HG02884 (cell line): ENCODE data around the gene RBM4.
"Not testable (repeated sequence)": the region's sequence is repeated elsewhere in the genome, so short reads cannot be mapped to it uniquely, and the experiment has no call there.

Experiments used
- ATAC-seq: cut with Tn5 transposase; IDR thresholded peaks from one replicate; pipeline ENCODE4 v1.9.1; 2021; ENCODE audit warnings: mild to moderate bottlenecking, moderate library complexity; ENCODE audit not compliant: unreplicated experiment

RBM4 gene

DNA sequence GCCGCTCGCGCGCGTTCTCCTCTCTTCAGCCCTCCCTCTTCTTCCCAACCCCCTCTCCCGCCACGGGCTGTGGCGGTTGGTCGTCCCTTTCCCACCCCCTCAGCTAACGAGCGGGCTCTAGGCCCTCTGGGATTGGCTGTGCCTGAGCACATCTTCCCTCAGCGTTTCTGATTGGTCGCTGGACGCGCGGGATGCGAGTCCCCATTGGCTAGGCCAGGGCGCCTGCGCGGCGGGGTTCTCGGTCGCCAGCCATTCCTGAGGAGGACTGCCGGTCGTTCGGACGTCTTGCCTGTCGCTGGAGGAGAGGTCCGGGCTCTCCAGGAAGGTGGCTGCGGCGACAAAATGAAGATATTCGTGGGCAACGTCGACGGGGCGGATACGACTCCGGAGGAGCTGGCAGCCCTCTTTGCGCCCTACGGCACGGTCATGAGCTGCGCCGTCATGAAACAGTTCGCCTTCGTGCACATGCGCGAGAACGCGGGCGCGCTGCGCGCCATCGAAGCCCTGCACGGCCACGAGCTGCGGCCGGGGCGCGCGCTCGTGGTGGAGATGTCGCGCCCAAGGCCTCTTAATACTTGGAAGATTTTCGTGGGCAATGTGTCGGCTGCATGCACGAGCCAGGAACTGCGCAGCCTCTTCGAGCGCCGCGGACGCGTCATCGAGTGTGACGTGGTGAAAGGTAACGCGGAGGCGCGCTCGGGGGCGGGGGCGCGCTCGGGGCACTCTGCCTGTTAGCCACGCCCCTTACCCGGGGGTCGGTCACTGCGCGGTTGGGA is 21.9 kb upstream of the RBM4 start, which contains the start of gene RBM14:
TSS of gene RBM14 (plus strand) at position 252 of the 776 bp plus-strand sequence. CDS start at position 343, 91 bp downstream.
- ATAC-seq: peak; percentile 90

DNA sequence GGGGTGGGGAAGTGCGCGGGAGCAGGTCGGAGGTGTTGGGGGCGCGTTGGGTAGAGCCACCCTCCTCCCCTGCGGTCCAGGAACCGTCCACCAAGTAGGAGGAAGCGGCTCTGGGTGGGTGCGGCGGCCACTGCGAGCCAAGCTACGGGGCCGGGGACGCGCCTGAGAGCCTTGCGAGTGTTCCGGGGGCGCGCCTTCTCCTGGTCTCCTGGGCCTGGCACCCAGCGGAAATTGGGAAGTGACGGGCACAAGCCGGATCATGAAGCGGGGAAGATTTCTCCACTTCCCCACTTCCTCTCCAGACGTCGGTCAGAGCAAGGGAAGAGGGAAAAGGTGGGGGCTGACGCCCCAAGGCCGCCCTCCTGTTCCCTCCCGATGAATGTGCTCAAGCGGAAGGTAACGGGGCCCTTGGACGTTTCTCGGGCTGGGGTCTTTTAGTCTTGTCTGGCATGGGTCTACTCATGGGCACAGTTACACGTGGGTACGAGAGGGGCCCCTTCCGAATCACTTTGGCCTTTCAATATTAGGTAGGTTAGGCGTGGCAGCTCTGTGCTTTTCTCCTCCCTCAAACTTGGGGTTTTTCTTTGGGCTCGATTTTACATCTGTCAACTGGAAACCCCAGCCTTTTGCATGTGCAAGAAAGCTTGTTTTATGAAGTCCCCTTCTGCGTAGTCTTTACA is 21.2 kb upstream of the RBM4 start:
- no peak for ATAC-seq

DNA sequence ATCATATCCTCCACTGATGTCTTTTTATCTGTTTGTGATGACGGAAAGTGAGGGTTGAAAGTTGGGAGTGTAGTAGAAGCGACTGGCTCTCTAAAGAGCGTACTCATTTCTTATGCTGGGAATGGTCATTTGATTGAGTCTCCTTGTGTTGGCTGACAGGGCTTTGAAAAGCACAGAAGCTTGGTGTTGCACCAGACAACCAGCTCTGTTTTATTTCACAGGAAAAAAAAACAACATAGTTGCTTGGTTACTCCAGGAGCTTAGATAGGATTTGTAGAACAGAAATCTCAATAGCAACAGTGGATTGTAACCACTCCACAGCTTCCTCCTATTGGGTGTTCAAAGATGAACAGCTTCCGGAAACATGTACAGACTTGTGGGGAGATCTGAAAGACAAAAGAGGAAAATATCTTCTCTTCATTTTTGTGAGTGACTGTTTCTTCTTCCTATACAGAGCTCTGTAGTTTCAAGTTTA is 19.4 kb upstream of the RBM4 start:
- ATAC-seq: no peak

DNA sequence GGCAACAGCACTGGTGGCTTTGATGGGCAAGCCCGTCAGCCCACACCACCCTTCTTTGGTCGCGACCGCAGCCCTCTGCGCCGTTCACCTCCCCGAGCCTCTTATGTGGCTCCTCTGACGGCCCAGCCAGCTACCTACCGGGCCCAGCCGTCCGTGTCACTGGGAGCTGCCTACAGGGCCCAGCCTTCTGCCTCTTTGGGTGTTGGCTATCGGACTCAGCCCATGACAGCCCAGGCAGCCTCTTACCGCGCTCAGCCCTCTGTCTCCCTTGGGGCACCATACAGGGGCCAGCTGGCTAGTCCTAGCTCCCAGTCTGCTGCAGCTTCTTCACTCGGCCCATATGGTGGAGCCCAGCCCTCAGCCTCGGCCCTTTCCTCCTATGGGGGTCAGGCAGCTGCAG is 14.1 kb upstream of the RBM4 start:
- no peak for ATAC-seq

DNA sequence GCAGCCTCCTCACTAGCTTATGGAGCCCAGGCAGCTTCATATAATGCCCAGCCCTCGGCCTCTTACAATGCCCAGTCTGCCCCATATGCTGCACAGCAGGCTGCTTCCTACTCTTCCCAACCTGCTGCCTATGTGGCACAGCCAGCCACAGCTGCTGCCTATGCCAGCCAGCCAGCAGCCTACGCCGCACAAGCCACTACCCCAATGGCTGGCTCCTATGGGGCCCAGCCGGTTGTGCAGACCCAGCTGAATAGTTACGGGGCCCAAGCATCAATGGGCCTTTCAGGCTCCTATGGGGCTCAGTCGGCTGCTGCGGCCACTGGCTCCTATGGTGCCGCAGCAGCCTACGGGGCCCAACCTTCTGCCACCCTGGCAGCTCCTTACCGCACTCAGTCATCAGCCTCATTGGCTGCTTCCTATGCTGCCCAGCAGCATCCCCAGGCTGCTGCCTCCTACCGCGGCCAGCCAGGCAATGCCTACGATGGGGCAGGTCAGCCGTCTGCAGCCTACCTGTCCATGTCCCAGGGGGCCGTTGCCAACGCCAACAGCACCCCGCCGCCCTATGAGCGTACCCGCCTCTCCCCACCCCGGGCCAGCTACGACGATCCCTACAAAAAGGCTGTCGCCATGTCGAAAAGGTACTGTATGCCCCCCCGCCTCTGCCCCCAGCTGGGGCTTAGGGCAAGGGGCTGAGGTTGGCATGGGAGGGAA is 13.3 kb upstream of the RBM4 start:
- ATAC-seq: no peak

DNA sequence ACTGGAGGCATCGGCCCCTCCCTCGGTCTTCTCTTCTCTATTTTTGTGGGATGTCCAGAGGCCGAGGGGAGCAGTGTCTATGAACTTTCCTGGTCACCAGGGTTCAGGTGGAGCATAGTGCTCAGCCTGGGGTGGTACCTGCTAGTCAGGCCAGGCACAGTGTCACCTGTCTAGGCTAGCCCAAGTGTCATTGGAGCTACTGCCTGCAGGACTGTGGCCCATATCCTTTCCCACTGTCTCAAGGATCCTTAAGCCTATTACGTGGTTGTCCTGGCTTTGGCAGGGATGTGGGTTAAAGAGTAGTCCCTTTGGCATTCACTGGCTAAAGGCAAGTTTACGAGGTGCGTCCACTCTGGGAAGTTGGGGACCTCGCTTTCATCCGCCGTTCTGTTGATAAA is 12.8 kb upstream of the RBM4 start:
- no peak for ATAC-seq

DNA sequence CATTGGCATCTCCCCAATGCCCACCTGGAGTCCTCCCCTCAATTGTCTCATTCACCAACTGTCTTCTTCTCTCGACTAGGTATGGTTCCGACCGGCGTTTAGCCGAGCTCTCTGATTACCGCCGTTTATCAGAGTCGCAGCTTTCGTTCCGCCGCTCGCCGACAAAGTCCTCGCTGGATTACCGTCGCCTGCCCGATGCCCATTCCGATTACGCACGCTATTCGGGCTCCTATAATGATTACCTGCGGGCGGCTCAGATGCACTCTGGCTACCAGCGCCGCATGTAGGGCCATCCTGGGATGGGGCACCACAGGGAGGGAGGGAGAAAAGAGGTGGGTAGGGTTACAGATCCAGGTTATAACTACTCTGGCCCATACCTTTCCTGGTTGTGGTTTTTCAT is 12.1 kb upstream of the RBM4 start:
- no peak for ATAC-seq

DNA sequence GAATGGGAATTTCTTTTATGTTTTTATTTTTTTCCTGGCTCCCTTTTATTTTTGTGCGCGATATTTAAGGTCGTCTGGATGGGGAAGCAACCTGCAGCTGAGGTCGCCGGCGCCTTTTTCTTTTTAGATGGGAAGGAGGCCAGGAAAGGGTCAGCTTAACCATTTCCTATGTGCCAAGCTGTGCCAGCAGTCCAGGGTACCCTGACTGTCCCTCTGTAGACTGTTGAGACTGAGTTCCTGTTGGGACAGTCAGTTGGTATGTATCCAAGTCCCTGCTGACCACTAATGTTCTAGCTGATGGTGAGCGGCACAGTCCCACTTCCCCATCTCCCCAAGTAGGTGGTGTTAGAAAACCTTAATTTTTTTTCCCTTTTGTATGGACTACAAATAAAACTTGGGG is 11.6 kb upstream of the RBM4 start:
- ATAC-seq: no peak

DNA sequence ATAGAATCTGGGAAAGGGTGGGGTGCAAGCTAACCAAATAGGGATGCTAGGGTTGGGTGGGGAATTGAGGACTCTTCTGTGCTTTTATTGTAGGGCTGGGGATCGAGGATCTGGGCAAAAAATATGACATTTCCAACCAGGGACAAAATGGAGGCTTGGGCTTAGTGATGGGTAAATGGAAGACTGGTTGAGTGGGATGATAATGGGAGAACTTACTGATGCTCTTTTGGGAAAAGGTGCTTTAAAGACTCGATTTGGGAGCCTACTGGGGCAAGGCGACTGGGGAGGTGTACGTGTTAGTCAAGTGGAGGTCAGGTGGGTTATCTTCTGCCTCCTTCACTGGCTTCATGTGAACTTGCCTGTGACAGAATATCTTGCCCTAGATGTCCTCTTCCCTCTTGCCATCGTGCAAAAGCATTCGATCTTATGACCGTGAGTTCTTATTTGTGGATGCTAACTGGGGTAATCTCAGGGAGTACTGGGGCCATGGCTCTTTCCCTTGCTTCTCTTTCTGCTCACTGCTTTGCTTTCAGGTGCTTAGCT is 10.4 kb upstream of the RBM4 start:
- ATAC-seq: no peak

DNA sequence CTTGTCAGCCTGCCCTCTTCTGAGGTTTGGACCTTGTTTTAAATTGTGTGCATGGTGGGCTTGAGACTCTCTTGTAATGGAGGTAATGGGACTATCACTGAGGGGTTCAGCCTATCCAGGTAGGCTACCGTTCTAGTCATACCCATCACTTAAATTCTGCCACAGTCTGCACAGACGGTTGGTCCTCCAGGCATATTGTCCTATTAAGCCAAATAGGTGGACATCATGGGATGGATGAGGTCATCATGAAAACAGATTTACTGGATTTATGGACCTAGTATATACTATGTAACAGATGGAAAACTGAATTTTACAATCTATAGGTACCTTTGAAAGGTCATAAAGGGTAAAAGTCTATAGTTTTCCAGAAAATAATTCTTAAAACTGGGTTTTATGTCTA is 9.1 kb upstream of the RBM4 start:
- ATAC-seq: no peak

DNA sequence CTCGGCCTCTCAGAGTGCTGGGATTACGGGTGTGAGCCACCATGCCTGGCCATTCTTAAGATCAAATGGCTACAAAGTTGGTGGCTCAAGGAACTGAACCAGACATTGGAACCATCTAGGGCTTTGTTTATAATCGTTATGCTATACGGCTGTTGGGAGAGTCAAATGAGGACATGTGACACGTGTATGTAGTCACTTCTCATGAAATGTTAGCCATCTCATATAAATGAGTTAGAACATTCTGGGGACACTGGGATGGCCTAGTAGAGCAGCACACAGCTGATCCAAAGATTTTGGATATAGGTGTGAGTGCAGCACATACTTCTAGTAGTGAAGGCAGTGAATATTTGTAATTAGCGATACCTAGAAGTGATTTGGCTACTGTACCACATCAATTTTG is 6.6 kb upstream of the RBM4 start:
- no peak for ATAC-seq

DNA sequence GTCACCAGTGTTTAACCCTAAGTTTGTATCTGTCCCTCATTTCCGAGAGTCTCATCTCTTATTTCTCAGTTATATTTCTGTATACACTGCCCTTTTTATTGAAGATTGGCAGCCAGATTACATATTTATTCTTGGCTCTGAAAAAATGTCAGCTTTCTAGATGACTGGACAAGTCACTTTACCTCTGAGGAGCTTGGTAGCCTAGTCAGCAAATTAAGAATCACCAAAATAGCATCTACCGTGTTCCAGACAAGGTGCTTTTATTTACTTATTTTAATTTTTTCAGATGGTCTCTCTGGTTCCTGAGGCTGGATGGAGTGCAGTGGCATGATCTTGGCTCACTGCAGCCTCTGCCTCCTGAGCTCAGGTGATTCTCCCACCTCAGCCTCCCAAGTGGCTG is 5.6 kb upstream of the RBM4 start:
- ATAC-seq: no peak

DNA sequence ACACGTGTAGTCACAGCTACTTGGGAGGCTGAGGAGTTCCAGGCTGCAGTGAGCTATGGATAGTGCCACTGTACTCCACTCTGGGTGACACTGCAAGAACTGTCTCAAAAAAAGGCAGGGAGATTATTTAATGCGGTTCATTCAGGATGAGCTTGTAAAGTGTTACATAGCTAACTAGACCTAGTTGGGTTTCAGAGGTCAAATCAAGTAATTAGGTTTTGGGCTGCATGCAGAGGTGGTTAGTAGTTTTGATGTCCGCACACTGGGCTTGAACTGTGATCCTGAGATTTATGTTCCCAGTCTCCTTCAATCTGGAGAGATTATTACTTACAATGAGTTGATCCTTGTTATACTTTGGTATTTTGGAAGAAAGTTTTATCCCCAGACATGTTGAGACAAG is 2.1 kb upstream of the RBM4 start:
- ATAC-seq: no peak

DNA sequence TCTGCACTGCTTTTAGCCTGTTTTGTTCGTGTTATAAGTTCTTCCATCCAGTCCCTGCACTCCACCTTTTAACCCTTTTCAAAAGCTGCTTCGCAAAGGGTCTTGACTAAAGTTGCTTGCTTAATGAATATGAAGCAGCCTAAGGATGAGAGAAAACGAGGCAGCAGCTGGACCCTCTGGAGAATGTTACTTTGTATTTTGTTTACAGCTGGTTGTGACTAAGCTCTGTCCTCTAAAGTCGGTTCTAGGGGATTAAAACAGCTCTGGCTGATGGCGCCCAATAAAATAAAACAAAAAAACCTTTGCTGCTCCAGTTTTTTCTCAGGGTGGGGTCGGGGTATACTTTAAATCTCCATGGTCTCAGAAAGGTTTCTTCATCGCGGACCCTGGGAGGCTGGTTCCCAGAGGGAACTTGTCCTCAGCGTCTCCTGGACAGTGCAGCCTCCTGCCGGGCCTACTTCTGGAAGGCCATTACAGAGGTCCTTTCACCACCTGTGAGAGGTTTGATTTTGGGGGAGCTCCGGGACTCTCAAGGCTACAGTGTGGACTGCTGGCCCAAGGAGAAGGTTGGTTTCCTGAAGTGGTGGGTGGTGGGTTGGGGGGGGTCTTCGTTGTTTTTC is 836 bp upstream of the RBM4 start:
- ATAC-seq: no peak

DNA sequence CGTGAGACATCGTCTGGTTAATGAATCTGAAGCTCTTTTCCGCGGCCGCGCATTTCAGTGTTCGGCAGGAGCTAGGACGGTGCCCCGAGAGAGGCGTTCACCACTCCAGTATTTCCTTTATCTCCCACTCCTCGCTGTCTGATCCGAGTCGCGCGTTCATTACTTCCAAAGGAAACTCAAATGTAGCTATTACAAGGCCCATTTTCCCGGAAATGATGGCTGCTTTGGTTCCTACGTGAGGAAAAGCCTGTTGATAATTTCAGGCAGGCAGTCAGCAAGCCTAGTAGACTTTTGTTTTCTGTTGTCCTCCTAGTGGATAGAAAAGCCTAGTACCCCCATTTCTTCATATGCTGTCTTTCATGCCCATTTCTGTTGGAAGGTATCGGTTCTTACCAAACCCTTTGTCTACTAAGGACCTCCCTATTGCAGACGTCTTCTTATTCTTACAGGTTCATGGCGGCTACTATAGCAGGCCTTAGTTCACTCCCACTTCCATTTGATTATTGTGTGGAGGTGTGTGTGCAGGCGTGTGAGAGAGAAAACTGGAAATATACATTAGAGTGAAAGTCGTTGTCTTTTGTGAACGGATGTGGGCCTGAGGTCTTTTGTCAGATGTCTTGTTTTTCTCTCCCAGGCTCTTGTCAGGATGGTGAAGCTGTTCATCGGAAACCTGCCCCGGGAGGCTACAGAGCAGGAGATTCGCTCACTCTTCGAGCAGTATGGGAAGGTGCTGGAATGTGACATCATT is 737 bp downstream of the RBM4 start:
- no peak for ATAC-seq

DNA sequence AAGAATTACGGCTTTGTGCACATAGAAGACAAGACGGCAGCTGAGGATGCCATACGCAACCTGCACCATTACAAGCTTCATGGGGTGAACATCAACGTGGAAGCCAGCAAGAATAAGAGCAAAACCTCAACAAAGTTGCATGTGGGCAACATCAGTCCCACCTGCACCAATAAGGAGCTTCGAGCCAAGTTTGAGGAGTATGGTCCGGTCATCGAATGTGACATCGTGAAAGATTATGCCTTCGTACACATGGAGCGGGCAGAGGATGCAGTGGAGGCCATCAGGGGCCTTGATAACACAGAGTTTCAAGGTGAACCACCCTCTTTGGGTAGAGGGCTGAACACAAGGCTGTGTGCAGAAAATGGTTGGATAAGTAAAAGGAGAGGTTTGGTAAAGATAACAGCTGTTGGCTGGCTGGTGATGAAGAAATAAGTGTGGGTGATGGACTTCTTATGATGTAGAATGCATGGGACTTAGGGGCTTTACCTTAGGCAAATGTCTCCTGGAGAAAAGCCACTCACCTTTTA is 1.4 kb downstream of the RBM4 start:
- not testable (repeated sequence) for ATAC-seq

DNA sequence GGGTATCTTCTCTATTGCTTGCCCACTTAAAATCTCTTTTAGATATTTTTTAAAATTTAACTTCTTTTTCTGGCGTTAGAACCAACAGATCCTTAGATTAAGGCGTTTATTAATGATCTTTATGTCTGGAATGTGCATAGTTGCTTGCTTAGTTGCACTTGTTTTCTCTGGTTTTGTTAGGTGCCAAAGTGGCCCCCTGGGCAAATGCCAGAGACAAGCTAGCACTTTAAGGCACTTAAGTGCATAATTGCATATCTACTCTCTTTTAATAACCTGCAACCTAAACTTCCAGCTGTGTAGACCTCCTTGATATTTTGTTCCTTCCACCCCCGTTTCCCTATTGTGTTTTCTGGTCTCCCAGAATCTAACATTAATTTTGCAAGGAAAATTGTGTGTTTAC is 3.3 kb downstream of the RBM4 start:
- no peak for ATAC-seq

DNA sequence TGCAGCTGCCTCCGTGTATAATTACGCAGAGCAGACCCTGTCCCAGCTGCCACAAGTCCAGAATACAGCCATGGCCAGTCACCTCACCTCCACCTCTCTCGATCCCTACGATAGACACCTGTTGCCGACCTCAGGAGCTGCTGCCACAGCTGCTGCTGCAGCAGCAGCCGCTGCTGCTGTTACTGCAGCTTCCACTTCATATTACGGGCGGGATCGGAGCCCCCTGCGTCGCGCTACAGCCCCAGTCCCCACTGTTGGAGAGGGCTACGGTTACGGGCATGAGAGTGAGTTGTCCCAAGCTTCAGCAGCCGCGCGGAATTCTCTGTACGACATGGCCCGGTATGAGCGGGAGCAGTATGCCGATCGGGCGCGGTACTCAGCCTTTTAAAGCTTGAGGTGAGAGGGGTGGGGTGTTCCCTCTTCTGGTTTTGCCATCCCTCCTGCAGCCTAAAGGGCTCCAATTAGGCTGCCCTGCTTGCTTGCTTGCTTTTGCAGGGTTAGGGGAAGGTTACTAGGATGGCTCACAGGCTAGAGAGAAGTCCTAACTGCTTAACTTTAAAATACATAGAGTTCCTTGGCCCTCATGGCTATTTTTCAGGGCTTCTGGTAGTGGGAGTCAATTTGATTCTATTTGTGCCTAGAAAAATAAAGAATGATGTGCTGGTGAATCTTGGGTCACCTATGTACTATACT is 5.4 kb downstream of the RBM4 start:
- no peak for ATAC-seq

DNA sequence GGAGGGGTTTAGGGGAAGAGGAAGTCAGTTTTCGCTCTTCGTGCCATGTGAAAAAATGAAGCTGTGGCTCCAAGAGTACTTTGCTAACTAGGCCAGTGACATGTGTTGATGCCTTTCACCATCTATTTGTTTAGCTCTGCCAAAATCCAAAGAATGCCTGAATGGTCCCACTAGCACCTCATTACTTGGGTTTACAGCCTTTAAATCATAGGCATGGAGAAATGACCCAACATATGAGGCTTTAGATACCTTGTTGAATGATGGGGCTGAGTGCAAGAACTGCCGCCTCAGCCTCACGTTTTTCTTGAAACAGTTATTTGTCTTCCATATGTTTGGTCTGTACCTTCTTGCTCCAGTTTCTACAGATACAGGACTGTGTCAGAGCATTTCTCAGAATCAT is 8.3 kb downstream of the RBM4 start:
- no peak for ATAC-seq

DNA sequence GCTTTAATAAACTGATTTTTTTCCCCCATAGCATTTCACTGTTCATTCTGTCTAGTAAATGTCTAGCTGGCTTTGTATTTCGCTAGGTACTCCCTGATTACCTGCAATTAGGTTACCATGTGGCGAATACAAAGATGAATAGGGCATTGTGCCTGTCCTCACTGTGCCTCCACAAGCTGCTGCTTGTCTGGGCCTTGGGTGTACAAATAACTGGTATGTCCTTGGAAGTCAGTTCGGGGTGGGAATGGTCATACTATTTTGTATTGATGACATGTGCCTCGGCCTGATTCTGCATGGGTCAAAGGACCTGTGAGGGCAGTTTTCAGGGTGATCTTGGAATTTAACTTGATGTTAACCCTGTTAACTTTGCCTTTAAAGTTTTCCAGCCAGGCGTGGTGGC is 11.4 kb downstream of the RBM4 start:
- no peak for ATAC-seq
